Measurements from ENCODE around the gene SLC39A5. TPM values are rescaled to one million over a fixed set of nuclear protein-coding genes. Genes with fewer than 3 reads are reported as not detected.
A peak's percentile ranks its signal among the peaks of the same experiment; 100 is the strongest.
"Not testable (repeated sequence)": the region's sequence is repeated elsewhere in the genome, so short reads cannot be mapped to it uniquely, and the experiment has no call there.

SLC39A5 gene
- total RNA-seq, 2 experiments from 2014 or later = 0.76 to 1.2 TPM

DNA sequence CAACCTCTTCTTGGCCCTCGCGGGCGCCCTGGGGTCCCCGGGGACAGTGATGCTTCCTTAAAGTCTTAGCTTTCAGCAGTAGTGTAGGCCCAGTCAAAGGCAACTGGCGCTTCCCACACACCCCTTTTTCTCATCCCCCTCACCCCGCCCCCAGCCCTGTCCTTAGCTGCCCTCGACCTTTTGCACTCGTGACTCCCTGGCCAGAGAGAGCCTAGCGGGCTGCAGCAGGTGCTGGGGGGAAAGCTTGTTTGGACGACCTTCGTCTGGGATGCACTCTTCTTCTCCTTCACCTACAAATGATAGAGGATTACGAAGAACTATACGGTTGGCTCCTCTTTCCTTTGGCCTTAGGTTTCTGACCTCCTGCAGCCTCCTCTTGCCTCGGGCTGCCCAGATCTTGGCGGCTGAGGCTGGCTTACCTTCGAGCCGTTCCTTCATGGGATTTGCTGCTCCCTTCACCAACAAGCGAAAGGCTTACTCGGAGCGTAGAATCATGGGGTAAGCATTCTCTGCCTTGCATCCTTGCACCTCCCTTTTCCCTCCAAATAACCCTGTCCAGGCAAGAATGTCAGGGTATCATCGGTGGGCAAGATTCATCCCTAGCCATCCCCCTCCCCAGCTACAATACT, 37.7 kb downstream of the SLC39A5 start:
- Histone ChIP-seq H3K9me2 (ENCODE audit: insufficient read depth, low read length) (no peaks in the 10 kb centered on the region), H3K4me1 (ENCODE audit: insufficient read depth, low read length, poor library complexity, severe bottlenecking) (peaks cover 16% of the 10 kb centered on the region), H2AFZ (ENCODE audit: low read length) (peak overlapping the region; percentile 42), H3K4me3 (ENCODE audit: low read depth, low read length, poor library complexity, severe bottlenecking) (peak overlapping the region; percentile 69), H3K4me2 (ENCODE audit: low read length) (peak overlapping the region; percentile 72), H3K9me3 (ENCODE audit: low read length) (no peaks in the 10 kb centered on the region), H3K27ac (ENCODE audit: low read depth, low read length, poor library complexity, severe bottlenecking) (peak overlapping the region; percentile 62), H3K36me3 (ENCODE audit: insufficient read depth, low read length) (peaks cover 29% of the 10 kb centered on the region), H3K79me2 (ENCODE audit: insufficient read depth, low read depth, low read length) (no peaks in the 10 kb centered on the region), H4K20me1 (ENCODE audit: insufficient read depth, low read length) (no peaks in the 10 kb centered on the region)
- intact Hi-C loops (cut with micrococcal nuclease; ENCODE audit: unreplicated experiment) = no loop called here
- TF ChIP-seq, protein P1, sequence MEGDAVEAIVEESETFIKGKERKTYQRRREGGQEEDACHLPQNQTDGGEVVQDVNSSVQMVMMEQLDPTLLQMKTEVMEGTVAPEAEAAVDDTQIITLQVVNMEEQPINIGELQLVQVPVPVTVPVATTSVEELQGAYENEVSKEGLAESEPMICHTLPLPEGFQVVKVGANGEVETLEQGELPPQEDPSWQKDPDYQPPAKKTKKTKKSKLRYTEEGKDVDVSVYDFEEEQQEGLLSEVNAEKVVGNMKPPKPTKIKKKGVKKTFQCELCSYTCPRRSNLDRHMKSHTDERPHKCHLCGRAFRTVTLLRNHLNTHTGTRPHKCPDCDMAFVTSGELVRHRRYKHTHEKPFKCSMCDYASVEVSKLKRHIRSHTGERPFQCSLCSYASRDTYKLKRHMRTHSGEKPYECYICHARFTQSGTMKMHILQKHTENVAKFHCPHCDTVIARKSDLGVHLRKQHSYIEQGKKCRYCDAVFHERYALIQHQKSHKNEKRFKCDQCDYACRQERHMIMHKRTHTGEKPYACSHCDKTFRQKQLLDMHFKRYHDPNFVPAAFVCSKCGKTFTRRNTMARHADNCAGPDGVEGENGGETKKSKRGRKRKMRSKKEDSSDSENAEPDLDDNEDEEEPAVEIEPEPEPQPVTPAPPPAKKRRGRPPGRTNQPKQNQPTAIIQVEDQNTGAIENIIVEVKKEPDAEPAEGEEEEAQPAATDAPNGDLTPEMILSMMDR (conservative IDR thresholded peaks at IDR 0.05; ENCODE audit: low read length) = no peak
- no peak for TF ChIP-seq EZH2phosphoT487 (IDR thresholded peaks at IDR 0.05; ENCODE audit: borderline replicate concordance, low read depth, low read length)
- no TSS peak for BruUV-seq (replicated peaks)
- DNase-seq (ENCODE audit: low spot score) = no peak
- ChIA-PET CTCF (ENCODE audit: unreplicated experiment) (interaction anchor here (0.6 kb wide), 1 partner anchor 32 kb away, joined by 3 read pairs; no protein-coding TSS in a partner anchor), POLR2A (interaction anchor here (0.6 to 1.5 kb wide), 8 partner anchors 8 to 276 kb away, joined by 3 to 7 read pairs (median 4); partner anchors contain the start of genes CNPY2, CS, PAN2 and RNF41)

DNA sequence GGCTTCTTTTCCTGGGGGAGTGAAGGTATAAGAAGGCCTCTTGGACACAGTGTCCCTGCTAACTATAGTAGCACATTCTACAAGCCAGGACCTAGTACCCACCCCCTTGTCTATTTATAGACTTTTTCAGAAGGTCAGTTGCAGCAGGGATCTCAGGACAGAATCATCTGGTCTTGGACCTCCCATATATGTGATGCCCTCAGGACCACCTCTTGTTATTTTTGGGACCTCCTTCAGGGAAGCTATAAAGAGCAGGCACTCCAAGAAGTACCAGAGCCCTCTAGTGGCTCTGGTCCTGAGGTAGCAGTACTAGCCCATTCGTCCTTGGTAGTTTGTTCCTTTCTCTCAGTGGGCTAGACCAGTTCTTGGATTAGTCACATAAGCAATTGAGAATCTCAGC, 41.2 kb downstream of the SLC39A5 start:
- Histone ChIP-seq H3K79me2 (ENCODE audit: insufficient read depth, low read depth, low read length) (no peaks in the 10 kb centered on the region), H3K36me3 (ENCODE audit: insufficient read depth, low read length) (peaks cover 63% of the 10 kb centered on the region), H2AFZ (ENCODE audit: low read length) (no peak overlapping the region), H3K9me2 (ENCODE audit: insufficient read depth, low read length) (no peaks in the 10 kb centered on the region), H3K9me3 (ENCODE audit: low read length) (no peaks in the 10 kb centered on the region), H3K4me1 (ENCODE audit: insufficient read depth, low read length, poor library complexity, severe bottlenecking) (peaks cover 12% of the 10 kb centered on the region), H3K4me2 (ENCODE audit: low read length) (no peak overlapping the region), H4K20me1 (ENCODE audit: insufficient read depth, low read length) (no peaks in the 10 kb centered on the region), H3K4me3 (ENCODE audit: low read depth, low read length, poor library complexity, severe bottlenecking) (no peak overlapping the region), H3K27ac (ENCODE audit: low read depth, low read length, poor library complexity, severe bottlenecking) (no peak overlapping the region)
- TF ChIP-seq, protein P1 (conservative IDR thresholded peaks at IDR 0.05; ENCODE audit: low read length) = peak; percentile 82
- TF ChIP-seq EZH2phosphoT487 (IDR thresholded peaks at IDR 0.05; ENCODE audit: borderline replicate concordance, low read depth, low read length) = no peak
- intact Hi-C loops (cut with micrococcal nuclease; ENCODE audit: unreplicated experiment) = no loop called here
- ChIA-PET POLR2A (no interaction called here), CTCF (ENCODE audit: unreplicated experiment) (no interaction called here)
- BruUV-seq (replicated peaks) = no TSS peak
- peak; percentile 51 for DNase-seq (ENCODE audit: low spot score)

DNA sequence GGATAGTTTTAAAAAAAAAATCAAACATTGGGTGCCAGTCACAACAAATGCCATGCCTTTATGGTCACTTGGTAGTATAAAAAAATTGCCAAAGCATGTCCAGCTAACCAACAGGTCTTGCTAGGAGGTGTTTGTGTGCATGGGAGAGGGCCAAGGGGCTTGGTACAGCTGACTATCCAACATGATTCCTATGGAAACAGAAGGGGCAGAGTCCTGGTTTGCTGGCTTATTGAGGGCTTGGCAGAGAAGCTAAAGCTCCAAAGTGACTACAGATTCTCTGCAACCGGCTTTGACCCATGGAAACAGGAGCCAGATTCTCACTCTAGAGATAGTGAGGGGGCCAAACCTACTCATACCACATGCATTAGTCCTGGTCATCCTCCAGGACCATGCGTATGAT, 42.6 kb downstream of the SLC39A5 start:
- H3K27ac ChIP-seq (ENCODE audit: low read depth, low read length, poor library complexity, severe bottlenecking); H4K20me1 ChIP-seq (ENCODE audit: insufficient read depth, low read length); H3K4me3 ChIP-seq (ENCODE audit: low read depth, low read length, poor library complexity, severe bottlenecking); CTCF ChIA-PET (ENCODE audit: unreplicated experiment); intact Hi-C loops (cut with micrococcal nuclease; ENCODE audit: unreplicated experiment); H3K4me1 ChIP-seq (ENCODE audit: insufficient read depth, low read length, poor library complexity, severe bottlenecking); H3K79me2 ChIP-seq (ENCODE audit: insufficient read depth, low read depth, low read length); H3K9me3 ChIP-seq (ENCODE audit: low read length); BruUV-seq (replicated peaks); DNase-seq (ENCODE audit: low spot score); H2AFZ ChIP-seq (ENCODE audit: low read length); H3K4me2 ChIP-seq (ENCODE audit: low read length); H3K9me2 ChIP-seq (ENCODE audit: insufficient read depth, low read length): not testable (repeated sequence)
- POLR2A ChIA-PET = interaction anchor here (0.7 kb wide), 1 partner anchor 198 kb away, joined by 4 read pairs; no protein-coding TSS in a partner anchor
- peaks cover 75% of the 10 kb centered on the region for H3K36me3 ChIP-seq (ENCODE audit: insufficient read depth, low read length)
